ENCODE measurements around the gene GAD2. TPM values are rescaled to one million over a fixed set of nuclear protein-coding genes. Genes with fewer than 3 reads are reported as not detected.

Gene GAD2
- polyA plus RNA-seq, 4 donors: 1.5 to 3.1 (median 1.9) TPM

GRCh38 chr10:26220901-26221300 is 4.3 kb downstream of the GAD2 start:
- DNase-seq (ENCODE audit: low read depth in 4 of 4, low spot score in 2 of 4): no peak

- no peak for DNase-seq (ENCODE audit: low read depth in 4 of 4, low spot score in 2 of 4)
These were observed 5.0 kb downstream of the GAD2 start for GRCh38 chr10:26221541-26221940.

GRCh38 chr10:26222563-26222962 is 6.0 kb downstream of the GAD2 start:
- no peak for DNase-seq (ENCODE audit: low read depth in 4 of 4, low spot score in 2 of 4)

GRCh38 chr10:26225322-26225721 is 8.7 kb downstream of the GAD2 start:
- no peak for DNase-seq (ENCODE audit: low read depth in 4 of 4, low spot score in 2 of 4)

- no peak for DNase-seq (ENCODE audit: low read depth in 4 of 4, low spot score in 2 of 4)
These were observed 11.2 kb downstream of the GAD2 start for GRCh38 chr10:26227786-26228185.

- DNase-seq (ENCODE audit: low read depth in 4 of 4, low spot score in 2 of 4): no peak
These were observed 15.6 kb downstream of the GAD2 start for GRCh38 chr10:26232174-26232573.

- no peak for DNase-seq (ENCODE audit: low read depth in 4 of 4, low spot score in 2 of 4)
These were observed 19.2 kb downstream of the GAD2 start for GRCh38 chr10:26235761-26236160.

- no peak for DNase-seq (ENCODE audit: low read depth in 4 of 4, low spot score in 2 of 4)
These were observed 21.8 kb downstream of the GAD2 start for GRCh38 chr10:26238378-26238777.

GRCh38 chr10:26242706-26243350 is 26.3 kb downstream of the GAD2 start:
- peak; percentile 22 to 75 (median 35) for DNase-seq (ENCODE audit: low read depth in 4 of 4, low spot score in 2 of 4)

- DNase-seq (ENCODE audit: low read depth in 4 of 4, low spot score in 2 of 4): peak in 2 of 4 donors; percentile 15 to 26
These were observed 26.8 kb downstream of the GAD2 start for GRCh38 chr10:26243351-26243720.

- DNase-seq (ENCODE audit: low read depth in 4 of 4, low spot score in 2 of 4): no peak
These were observed 33.1 kb downstream of the GAD2 start for GRCh38 chr10:26249681-26250080.

GRCh38 chr10:26251925-26252324 is 35.4 kb downstream of the GAD2 start:
- DNase-seq (ENCODE audit: low read depth in 4 of 4, low spot score in 2 of 4): no peak

- no peak for DNase-seq (ENCODE audit: low read depth in 4 of 4, low spot score in 2 of 4)
These were observed 38.0 kb downstream of the GAD2 start for GRCh38 chr10:26254616-26255015.

GRCh38 chr10:26259341-26259740 is 42.8 kb downstream of the GAD2 start:
- no peak for DNase-seq (ENCODE audit: low read depth in 4 of 4, low spot score in 2 of 4)

- DNase-seq (ENCODE audit: low read depth in 4 of 4, low spot score in 2 of 4): peak in 3 of 4 donors; percentile 18 to 40 (median 31)
These were observed 53.2 kb downstream of the GAD2 start for GRCh38 chr10:26269754-26270153.

- DNase-seq (ENCODE audit: low read depth in 4 of 4, low spot score in 2 of 4): no peak
These were observed 57.8 kb downstream of the GAD2 start for GRCh38 chr10:26274391-26274790.

- DNase-seq (ENCODE audit: low read depth in 4 of 4, low spot score in 2 of 4): no peak
These were observed 61.7 kb downstream of the GAD2 start for GRCh38 chr10:26278295-26278694.

GRCh38 chr10:26290236-26290635 is 73.7 kb downstream of the GAD2 start:
- no peak for DNase-seq (ENCODE audit: low read depth in 4 of 4, low spot score in 2 of 4)

GRCh38 chr10:26291721-26292480 is 75.3 kb downstream of the GAD2 start:
- no peak for DNase-seq (ENCODE audit: low read depth in 4 of 4, low spot score in 2 of 4)

- no peak for DNase-seq (ENCODE audit: low read depth in 4 of 4, low spot score in 2 of 4)
These were observed 79.8 kb downstream of the GAD2 start for GRCh38 chr10:26296360-26296759.

- no peak for DNase-seq (ENCODE audit: low read depth in 4 of 4, low spot score in 2 of 4)
These were observed 83.4 kb downstream of the GAD2 start for GRCh38 chr10:26300001-26300400.

GRCh38 chr10:26303366-26303765 is 86.8 kb downstream of the GAD2 start:
- DNase-seq (ENCODE audit: low read depth in 4 of 4, low spot score in 2 of 4): no peak

Measured in left renal cortex interstitium (tissue), 4 donors.